Effector memory CD4-positive, alpha-beta T cell (primary cell): Measurements from ENCODE around the gene TSSK6.
"Not testable (repeated sequence)": the region's sequence is repeated elsewhere in the genome, so short reads cannot be mapped to it uniquely, and the experiment has no call there.

Source experiments
- DNase-seq, 3 donors: peaks; one replicate each; pipeline ENCODE4 v3.0.0-alpha.2; 2020
- H3K27ac ChIP-seq: 2 replicates; pipeline ENCODE4 v1.7.0; 2013; ENCODE audit warnings: mild to moderate bottlenecking, low read length, moderate library complexity; ENCODE audit not compliant: insufficient read depth, poor library complexity, severe bottlenecking
- H3K27me3 ChIP-seq: replicated peaks from 2 replicates; pipeline ENCODE4 v1.7.0; 2013; ENCODE audit warnings: mild to moderate bottlenecking, low read length; ENCODE audit not compliant: insufficient read depth, control insufficient read depth, poor library complexity, severe bottlenecking
- H3K36me3 ChIP-seq: 2 replicates; pipeline ENCODE4 v1.7.0; 2013; ENCODE audit warnings: mild to moderate bottlenecking, low read length, moderate library complexity; ENCODE audit not compliant: control insufficient read depth, insufficient read depth
- H3K4me1 ChIP-seq: 2 replicates; pipeline ENCODE4 v1.7.0; 2013; ENCODE audit warnings: low read length, mild to moderate bottlenecking; ENCODE audit not compliant: control insufficient read depth, insufficient read depth, poor library complexity, severe bottlenecking
- H3K4me3 ChIP-seq: 2 replicates; pipeline ENCODE4 v1.7.0; 2013; ENCODE audit warnings: low read length, low read depth, mild to moderate bottlenecking; ENCODE audit not compliant: insufficient read depth, poor library complexity, severe bottlenecking
- H3K9me3 ChIP-seq: 2 replicates; pipeline ENCODE4 v1.7.0; 2013; ENCODE audit warnings: mild to moderate bottlenecking, low read length, moderate library complexity; ENCODE audit not compliant: control insufficient read depth

TSSK6 gene

DNA sequence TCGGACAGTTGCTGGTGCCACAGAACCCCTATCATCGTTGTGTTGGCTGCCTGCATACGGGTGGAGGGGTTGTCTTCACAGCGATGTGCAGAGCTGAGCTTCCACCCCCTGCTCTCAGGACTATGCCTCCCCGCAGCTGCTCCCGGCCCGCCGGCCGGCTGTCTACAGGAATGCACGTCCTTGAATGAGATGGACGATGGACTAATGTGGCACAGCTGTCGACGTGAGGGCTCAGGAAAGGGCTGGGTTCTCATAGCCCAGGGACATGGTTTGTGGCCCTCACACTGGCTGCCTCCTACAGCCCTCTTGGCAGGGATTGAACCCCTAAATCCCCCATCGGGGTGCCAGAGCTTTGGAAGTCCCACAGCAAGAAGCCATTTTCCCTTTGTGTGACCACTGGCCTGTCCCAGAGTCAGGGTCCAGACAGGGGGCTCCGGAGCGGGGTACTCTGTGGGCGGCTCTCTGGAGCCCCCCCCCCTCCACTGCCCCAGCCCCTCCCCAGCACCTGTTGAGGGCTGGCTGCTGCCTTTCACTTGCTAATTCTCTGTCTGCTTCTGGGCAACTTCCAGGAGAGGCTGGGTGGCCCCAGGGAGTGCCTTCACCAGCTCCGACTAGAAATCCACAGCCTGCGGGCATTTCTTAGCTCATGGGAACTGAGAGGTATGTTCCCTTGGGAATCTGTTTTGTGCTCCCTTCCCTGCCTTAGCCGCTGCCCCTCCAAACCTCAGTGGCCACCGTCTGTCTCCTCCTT, 40.2 kb downstream of the TSSK6 start:
- H3K27ac ChIP-seq, result peak overlapping the region; percentile 60
- H3K4me3 ChIP-seq, result no peak overlapping the region

DNA sequence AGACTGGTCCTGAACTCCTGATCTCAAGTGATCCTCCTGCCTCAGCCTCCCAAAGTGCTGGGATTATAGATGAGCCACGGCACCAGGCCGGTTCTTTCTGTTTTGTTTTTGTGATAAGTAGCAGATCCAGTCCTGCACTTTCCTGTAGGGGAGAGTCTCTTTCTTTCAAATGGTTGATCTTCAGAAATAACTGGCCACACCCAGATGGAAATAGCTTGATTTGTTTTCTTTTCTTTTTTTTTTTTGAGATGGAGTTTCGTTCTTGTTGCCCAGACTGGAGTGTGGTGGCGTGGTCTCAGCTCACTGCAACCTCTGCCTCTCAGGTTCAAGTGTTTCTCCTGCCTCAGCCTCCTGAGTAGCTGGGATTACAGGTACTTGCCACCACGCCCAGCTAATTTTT, 43.2 kb downstream of the TSSK6 start:
- H3K27me3 ChIP-seq, DNase-seq, H3K27ac ChIP-seq, H3K4me3 ChIP-seq: not testable (repeated sequence)
- Histone ChIP-seq H3K9me3 (peaks cover 16% of the 10 kb centered on the region), H3K4me1 (peaks cover 44% of the 10 kb centered on the region), H3K36me3 (peaks cover 12% of the 10 kb centered on the region)

More for the DNA sequence above, 40.2 kb downstream of the TSSK6 start:
- H3K36me3 ChIP-seq, result peaks cover 7% of the 10 kb centered on the region
- H3K9me3 ChIP-seq, result no peaks in the 10 kb centered on the region
- H3K27me3 ChIP-seq, result no peaks in the 10 kb centered on the region
- H3K4me1 ChIP-seq, result peaks cover 48% of the 10 kb centered on the region
- DNase-seq, result no peak

GRCh38 chr19:19471682-19472081, 43.7 kb downstream of the TSSK6 start:
- H3K36me3 ChIP-seq, result peaks cover 14% of the 10 kb centered on the region

GRCh38 chr19:19470579-19470978, 44.8 kb downstream of the TSSK6 start:
- Histone ChIP-seq H3K4me3 (no peak overlapping the region), H3K4me1 (peaks cover 34% of the 10 kb centered on the region), H3K36me3 (peaks cover 25% of the 10 kb centered on the region), H3K27me3 (no peaks in the 10 kb centered on the region), H3K9me3 (peaks cover 16% of the 10 kb centered on the region), H3K27ac (no peak overlapping the region)
- no peak for DNase-seq

More at GRCh38 chr19:19471682-19472081, 43.7 kb downstream of the TSSK6 start:
- DNase-seq, result no peak
- H3K4me3 ChIP-seq, result no peak overlapping the region
- H3K4me1 ChIP-seq, result peaks cover 44% of the 10 kb centered on the region
- peaks cover 16% of the 10 kb centered on the region for H3K9me3 ChIP-seq
- H3K27me3 ChIP-seq, result no peaks in the 10 kb centered on the region
- H3K27ac ChIP-seq, result no peak overlapping the region

GRCh38 chr19:19468424-19469050, 46.8 kb downstream of the TSSK6 start:
- peaks cover 16% of the 10 kb centered on the region for H3K9me3 ChIP-seq
- no peak overlapping the region for H3K4me3 ChIP-seq
- H3K36me3 ChIP-seq, result peaks cover 30% of the 10 kb centered on the region
- no peaks in the 10 kb centered on the region for H3K27me3 ChIP-seq
- H3K4me1 ChIP-seq, result peaks cover 21% of the 10 kb centered on the region
- no peak for DNase-seq
- no peak overlapping the region for H3K27ac ChIP-seq

DNA sequence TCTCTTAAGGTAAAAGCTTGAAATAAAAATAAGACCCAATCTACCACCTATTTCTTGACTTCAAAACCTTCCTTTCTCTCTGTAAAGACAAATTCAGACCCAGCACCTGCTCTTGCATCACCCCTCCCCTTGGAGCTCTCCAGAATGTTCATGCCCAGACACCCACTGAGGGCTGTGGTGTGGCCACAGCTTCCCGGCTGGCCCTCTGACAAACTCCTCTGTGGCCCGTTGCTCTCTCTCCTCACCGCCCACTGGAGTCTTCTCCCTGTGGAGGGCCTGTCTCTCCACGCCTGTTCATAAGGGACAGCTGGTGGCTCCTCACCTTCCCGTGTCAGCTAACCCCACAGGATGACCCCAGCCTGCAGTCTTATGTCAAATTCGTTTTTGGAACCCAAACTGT, 49.1 kb downstream of the TSSK6 start:
- no peak overlapping the region for H3K4me3 ChIP-seq
- H3K27ac ChIP-seq, result no peak overlapping the region
- no peaks in the 10 kb centered on the region for H3K27me3 ChIP-seq
- H3K4me1 ChIP-seq, result peaks cover 29% of the 10 kb centered on the region
- H3K9me3 ChIP-seq, result peaks cover 16% of the 10 kb centered on the region
- H3K36me3 ChIP-seq, result peaks cover 30% of the 10 kb centered on the region
- no peak for DNase-seq

GRCh38 chr19:19465436-19466070, 49.8 kb downstream of the TSSK6 start:
- H3K27me3 ChIP-seq, result no peaks in the 10 kb centered on the region
- peaks cover 35% of the 10 kb centered on the region for H3K4me1 ChIP-seq
- H3K4me3 ChIP-seq, result no peak overlapping the region
- no peak overlapping the region for H3K27ac ChIP-seq
- peaks cover 30% of the 10 kb centered on the region for H3K36me3 ChIP-seq
- DNase-seq, result no peak
- peaks cover 16% of the 10 kb centered on the region for H3K9me3 ChIP-seq

DNA sequence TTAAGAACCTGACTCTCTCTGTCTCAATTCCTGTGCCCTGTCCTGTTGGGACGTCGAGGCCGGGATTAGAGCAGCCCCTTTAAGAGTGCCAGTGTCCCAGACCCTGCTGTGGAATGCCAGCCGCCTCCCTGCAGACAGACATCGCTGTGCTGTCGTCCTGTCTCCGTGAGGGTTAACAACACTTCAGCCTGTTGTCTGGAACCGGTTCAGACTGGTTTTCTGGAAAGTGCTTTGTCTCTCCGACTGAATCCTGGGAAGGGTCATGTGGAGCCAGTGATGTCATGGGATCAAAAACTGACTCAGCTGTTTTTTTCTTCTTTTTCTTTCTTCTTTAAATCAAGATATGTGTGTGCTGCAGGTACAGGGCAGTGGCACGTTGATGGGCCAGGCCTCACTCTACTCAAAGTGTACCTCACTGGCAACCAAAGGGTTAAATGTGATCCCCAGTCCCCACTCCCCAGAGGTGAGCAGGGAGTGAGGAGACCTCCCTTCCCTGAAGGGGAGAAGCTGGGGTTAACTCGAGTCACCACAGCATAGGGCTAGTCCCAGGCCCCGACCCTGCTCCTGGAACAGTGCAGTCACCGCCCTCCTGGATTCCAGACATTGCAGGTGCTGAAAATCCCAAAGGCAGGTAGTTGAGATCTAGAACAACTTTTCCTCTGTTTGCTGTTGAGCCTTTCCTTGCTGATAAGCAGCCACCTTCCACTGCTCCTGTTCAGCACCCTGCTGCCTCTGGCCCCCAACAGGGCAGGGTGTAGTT, 50.8 kb downstream of the TSSK6 start:
- no peak overlapping the region for H3K4me3 ChIP-seq
- peaks cover 16% of the 10 kb centered on the region for H3K9me3 ChIP-seq
- H3K27me3 ChIP-seq, result no peaks in the 10 kb centered on the region
- no peak overlapping the region for H3K27ac ChIP-seq
- peaks cover 30% of the 10 kb centered on the region for H3K36me3 ChIP-seq
- no peak for DNase-seq
- peaks cover 46% of the 10 kb centered on the region for H3K4me1 ChIP-seq
